WTC11 (cell line): ENCODE data around the gene GTF2H2.
"Not testable (repeated sequence)": the region's sequence is repeated elsewhere in the genome, so short reads cannot be mapped to it uniquely, and the experiment has no call there.

Experiments
- ELF4 ChIP-seq: sonication (generic); formaldehyde crosslinking; IDR thresholded peaks from 2 replicates; pipeline ENCODE4 v1.8.1; 2022; ENCODE audit warnings: low read depth, mild to moderate bottlenecking, moderate library complexity, missing genetic modification reagents
- FOXJ3 ChIP-seq: sonication (generic); formaldehyde crosslinking; IDR thresholded peaks from 2 replicates; pipeline ENCODE4 v1.9.0; 2021; ENCODE audit warnings: missing genetic modification reagents, mild to moderate bottlenecking, borderline replicate concordance
- NFYB ChIP-seq: sonication (generic); formaldehyde crosslinking; conservative IDR thresholded peaks from 2 replicates; pipeline ENCODE4 v1.8.0; 2022; ENCODE audit warnings: low read depth, missing genetic modification reagents
- TF ChIP-seq, protein P1 (sequence below): sonication (generic); formaldehyde crosslinking; IDR thresholded peaks from 2 replicates; pipeline ENCODE4 v1.8.1; 2022; ENCODE audit warnings: low read depth, missing genetic modification reagents, borderline replicate concordance
- TF ChIP-seq, protein P2 (sequence below): fragments of 200-600 bp; IDR thresholded peaks from 2 replicates; pipeline ENCODE4 v1.8.0; 2022; ENCODE audit warnings: antibody characterized with exemption
- TF ChIP-seq, protein P3 (sequence below): sonication (generic); formaldehyde crosslinking; IDR thresholded peaks from 2 replicates; pipeline ENCODE4 v1.8.0; 2022; ENCODE audit warnings: mild to moderate bottlenecking, missing genetic modification reagents
- TF ChIP-seq, protein P4 (sequence below): sonication (generic); formaldehyde crosslinking; IDR thresholded peaks from 2 replicates; pipeline ENCODE4 v1.8.1; 2022; ENCODE audit warnings: missing genetic modification reagents, borderline replicate concordance
- TF ChIP-seq, protein P5 (sequence below): sonication (generic); formaldehyde crosslinking; IDR thresholded peaks from 2 replicates; pipeline ENCODE4 v1.8.1; 2022; ENCODE audit warnings: low read depth, mild to moderate bottlenecking, moderate library complexity, missing genetic modification reagents, borderline replicate concordance

DNA sequence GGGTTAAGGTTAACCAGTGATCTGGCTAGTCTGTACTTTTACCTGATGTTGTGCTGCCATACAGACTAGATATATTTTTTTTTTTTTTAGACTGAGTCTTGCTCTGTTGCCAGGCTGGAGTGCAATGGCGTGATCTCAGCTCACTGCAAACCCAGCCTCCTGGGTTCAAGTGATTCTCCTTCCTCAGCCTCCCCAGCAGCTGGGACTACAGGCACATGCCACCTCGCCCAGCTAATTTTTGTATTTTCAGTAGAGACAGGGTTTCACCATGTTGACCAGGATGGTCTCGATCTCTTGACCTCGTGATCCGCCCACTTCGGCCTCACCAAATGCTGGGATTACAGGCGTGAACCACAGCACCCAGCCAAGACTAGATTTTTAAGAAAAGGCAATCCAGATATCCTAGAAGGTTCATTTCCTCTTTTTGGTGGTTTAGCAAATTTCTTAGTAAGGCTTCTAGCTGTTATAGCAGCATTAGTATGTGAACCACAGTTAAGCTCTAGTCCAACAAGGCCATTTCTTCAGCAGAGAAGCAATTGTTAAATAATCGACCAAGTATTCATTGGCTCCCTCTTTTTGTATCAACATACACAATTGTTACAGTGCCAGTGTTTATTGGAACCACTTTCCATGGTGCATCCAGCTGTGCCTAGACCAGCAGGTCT lies 42.1 kb downstream of the GTF2H2 start, which contains the start of gene NAIP:
- not testable (repeated sequence) for TF ChIP-seq NFYB (CRISPR knock-in tag); ELF4; FOXJ3 (CRISPR knock-in tag)
- TF ChIP-seq, protein P1, sequence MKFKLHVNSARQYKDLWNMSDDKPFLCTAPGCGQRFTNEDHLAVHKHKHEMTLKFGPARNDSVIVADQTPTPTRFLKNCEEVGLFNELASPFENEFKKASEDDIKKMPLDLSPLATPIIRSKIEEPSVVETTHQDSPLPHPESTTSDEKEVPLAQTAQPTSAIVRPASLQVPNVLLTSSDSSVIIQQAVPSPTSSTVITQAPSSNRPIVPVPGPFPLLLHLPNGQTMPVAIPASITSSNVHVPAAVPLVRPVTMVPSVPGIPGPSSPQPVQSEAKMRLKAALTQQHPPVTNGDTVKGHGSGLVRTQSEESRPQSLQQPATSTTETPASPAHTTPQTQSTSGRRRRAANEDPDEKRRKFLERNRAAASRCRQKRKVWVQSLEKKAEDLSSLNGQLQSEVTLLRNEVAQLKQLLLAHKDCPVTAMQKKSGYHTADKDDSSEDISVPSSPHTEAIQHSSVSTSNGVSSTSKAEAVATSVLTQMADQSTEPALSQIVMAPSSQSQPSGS (CRISPR knock-in tag) = not testable (repeated sequence)
- TF ChIP-seq, protein P2, sequence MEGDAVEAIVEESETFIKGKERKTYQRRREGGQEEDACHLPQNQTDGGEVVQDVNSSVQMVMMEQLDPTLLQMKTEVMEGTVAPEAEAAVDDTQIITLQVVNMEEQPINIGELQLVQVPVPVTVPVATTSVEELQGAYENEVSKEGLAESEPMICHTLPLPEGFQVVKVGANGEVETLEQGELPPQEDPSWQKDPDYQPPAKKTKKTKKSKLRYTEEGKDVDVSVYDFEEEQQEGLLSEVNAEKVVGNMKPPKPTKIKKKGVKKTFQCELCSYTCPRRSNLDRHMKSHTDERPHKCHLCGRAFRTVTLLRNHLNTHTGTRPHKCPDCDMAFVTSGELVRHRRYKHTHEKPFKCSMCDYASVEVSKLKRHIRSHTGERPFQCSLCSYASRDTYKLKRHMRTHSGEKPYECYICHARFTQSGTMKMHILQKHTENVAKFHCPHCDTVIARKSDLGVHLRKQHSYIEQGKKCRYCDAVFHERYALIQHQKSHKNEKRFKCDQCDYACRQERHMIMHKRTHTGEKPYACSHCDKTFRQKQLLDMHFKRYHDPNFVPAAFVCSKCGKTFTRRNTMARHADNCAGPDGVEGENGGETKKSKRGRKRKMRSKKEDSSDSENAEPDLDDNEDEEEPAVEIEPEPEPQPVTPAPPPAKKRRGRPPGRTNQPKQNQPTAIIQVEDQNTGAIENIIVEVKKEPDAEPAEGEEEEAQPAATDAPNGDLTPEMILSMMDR = not testable (repeated sequence)
- TF ChIP-seq, protein P3, sequence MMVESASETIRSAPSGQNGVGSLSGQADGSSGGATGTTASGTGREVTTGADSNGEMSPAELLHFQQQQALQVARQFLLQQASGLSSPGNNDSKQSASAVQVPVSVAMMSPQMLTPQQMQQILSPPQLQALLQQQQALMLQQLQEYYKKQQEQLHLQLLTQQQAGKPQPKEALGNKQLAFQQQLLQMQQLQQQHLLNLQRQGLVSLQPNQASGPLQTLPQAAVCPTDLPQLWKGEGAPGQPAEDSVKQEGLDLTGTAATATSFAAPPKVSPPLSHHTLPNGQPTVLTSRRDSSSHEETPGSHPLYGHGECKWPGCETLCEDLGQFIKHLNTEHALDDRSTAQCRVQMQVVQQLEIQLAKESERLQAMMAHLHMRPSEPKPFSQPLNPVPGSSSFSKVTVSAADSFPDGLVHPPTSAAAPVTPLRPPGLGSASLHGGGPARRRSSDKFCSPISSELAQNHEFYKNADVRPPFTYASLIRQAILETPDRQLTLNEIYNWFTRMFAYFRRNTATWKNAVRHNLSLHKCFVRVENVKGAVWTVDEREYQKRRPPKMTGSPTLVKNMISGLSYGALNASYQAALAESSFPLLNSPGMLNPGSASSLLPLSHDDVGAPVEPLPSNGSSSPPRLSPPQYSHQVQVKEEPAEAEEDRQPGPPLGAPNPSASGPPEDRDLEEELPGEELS = not testable (repeated sequence)
- TF ChIP-seq, protein P4, sequence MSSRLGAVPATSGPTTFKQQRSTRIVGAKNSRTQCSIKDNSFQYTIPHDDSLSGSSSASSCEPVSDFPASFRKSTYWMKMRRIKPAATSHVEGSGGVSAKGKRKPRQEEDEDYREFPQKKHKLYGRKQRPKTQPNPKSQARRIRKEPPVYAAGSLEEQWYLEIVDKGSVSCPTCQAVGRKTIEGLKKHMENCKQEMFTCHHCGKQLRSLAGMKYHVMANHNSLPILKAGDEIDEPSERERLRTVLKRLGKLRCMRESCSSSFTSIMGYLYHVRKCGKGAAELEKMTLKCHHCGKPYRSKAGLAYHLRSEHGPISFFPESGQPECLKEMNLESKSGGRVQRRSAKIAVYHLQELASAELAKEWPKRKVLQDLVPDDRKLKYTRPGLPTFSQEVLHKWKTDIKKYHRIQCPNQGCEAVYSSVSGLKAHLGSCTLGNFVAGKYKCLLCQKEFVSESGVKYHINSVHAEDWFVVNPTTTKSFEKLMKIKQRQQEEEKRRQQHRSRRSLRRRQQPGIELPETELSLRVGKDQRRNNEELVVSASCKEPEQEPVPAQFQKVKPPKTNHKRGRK = not testable (repeated sequence)
- TF ChIP-seq, protein P5, sequence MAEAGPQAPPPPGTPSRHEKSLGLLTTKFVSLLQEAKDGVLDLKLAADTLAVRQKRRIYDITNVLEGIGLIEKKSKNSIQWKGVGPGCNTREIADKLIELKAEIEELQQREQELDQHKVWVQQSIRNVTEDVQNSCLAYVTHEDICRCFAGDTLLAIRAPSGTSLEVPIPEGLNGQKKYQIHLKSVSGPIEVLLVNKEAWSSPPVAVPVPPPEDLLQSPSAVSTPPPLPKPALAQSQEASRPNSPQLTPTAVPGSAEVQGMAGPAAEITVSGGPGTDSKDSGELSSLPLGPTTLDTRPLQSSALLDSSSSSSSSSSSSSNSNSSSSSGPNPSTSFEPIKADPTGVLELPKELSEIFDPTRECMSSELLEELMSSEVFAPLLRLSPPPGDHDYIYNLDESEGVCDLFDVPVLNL (CRISPR knock-in tag) = not testable (repeated sequence)
